ENCODE data around the gene PHLDB3. TPM values are rescaled to one million over a fixed set of nuclear protein-coding genes. Genes with fewer than 3 reads are reported as not detected.
"Not testable (repeated sequence)": the region's sequence is repeated elsewhere in the genome, so short reads cannot be mapped to it uniquely, and the experiment has no call there.

PHLDB3 gene
- total RNA-seq, 1 experiment from 2014 or later = 7.8 TPM

DNA sequence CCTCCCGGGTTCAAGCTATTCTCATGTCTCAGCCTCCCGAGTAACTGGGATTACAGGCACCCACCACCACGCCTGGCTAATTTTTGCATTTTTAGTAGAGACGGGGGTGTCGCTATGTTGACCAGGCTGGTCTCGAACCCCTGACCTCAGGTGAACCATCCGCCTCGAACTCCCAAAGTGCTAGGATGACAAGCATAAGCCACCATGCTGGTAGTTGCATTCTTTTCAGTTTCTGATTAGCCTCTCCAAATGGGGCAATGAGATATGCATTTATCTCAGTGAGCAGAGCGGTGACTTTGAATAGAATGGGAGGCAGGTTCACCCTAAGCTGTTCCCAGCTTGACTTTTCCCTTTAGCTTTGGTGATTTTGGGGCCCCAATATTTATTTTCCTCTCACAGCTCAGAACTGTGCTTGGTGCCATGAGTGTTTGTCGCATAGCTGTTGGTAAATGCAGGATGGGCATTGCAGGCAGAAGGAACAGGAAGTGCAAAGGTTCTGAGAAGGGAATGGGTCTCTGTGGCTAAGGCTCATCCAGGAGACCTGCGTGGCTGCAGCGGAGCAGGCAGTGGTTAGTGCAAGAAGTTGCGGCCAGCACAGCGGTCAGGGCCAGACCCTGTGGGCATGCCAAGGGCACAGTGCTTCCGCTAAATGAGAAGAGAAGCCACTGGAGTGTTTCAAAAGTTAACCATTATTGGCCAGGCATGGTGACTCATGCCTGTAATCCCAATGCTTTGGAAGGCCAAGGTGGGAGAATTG, 59.8 kb downstream of the PHLDB3 start:
- no peak for DNase-seq (ENCODE audit: low read depth)

DNA sequence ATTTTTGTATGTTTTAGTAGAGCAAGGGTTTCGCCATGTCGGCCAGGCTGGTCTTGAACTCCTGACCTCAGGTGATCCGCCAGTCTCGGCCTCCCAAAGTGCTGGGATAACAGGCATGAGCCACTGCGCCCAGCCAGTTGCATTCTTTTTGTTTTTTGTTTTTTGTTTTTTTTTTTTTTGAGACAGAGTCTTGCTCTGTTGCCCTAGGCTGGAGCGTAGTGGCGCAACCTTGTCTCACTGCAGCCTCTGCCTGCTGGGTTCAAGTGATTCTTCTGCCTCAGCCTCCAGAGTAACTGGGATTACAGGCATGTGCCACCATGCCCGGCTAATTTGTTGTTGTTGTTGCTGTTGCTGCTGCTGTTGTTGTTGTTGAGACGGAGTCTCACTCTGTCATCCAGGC, 60.5 kb downstream of the PHLDB3 start:
- DNase-seq (ENCODE audit: low read depth) = not testable (repeated sequence)

DNA sequence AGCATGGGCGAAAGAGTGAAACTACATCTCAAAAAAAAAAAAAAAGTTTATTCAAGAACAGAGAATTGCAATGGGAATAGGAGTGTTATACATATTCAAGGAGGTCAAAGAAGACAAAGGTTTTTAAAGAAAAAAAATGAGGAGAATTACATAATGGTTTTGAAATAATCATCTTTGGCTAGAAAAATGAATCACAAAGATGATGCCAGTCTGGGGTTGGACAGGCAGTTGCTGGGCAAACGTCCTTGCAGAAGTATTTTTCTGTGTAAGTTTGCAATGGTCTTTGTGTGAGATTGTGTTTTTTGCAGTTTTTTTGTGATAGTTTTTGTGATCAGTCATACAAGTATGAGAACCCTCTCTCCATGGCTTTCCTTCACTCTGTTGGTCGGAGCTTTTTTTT, 62.8 kb downstream of the PHLDB3 start:
- DNase-seq (ENCODE audit: low read depth) = no peak

GRCh38 chr19:43439709-43440063, 64.9 kb downstream of the PHLDB3 start:
- DNase-seq (ENCODE audit: low read depth) = no peak

- DNase-seq (ENCODE audit: low read depth) = peak; percentile 65
These were observed 65.4 kb downstream of the PHLDB3 start for GRCh38 chr19:43439032-43439708.

DNA sequence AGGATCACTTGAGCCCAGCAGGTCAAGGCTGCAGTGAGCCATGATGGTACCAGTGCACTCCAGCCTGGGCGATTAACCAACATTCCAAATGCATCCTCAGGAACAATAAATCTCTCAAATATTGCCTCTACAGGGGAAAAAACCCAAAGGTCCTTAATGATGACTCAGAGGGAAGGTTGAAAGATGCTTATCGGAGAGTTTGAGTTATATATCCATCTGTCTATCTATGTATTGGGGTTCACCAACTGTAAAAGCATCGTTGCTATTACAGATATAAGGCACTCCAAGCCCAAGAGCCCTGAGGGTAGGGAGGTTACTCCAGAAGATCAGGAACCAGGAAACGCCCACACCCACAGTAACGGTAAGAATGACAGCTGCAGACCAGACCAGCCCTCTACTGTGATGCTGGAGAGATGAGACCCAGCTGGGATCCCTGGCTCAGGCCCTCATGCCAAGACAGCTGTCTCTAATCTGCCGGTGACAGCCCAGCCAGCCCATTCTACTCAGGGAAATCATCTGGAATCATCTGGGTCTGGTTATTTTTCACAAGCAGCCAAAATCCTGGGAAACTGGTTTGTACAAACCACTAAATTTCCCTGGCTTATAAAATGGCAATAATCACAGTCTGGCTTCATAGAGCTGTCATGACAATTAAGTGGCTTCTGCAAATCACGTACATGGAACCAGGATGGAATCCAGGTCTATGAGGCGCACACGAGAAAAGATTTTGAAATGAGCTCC, 66.1 kb downstream of the PHLDB3 start:
- DNase-seq (ENCODE audit: low read depth) = peak; percentile 62

GRCh38 chr19:43437712-43438111, 66.8 kb downstream of the PHLDB3 start:
- DNase-seq (ENCODE audit: low read depth) = no peak

DNA sequence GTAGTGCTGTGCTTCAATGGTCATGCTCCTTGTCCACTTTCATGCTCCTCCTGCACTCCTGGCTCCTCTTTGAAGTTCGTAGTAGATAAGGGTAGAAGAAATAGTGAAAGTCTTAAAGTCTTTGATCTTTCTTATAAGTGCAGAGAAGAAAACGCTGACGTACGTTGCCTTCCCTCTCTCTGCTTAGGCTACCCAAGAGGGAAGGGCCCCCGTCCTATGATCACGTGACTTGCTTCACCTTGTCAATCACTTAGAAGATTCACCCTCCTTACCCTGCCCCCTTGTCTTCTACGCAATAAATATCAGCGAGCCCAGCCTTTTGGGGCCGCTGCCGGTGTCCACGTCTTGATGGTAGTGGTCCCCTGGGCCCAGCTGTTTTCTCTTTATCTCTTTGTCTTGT, 67.3 kb downstream of the PHLDB3 start:
- DNase-seq (ENCODE audit: low read depth) = not testable (repeated sequence)

DNA sequence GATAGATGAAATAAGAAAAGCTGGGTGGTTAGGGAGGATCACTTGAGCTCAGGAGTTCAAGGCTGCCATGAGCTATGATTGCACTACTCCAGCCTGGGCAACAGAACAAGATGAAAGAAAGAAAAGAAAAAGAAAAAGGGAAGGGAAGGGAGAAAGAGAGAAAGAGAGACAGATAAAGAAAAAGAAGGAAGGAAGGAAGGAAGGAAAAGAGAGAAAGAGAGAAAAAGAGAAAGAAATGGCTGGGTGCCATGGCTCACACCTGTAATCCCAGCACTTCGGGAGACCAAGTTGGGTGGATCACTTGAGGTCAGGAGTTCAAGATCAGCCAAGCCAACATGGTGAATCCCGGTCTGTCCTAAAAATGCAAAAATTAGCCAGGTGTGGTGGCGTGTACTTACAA, 68.8 kb downstream of the PHLDB3 start:
- no peak for DNase-seq (ENCODE audit: low read depth)

DNA sequence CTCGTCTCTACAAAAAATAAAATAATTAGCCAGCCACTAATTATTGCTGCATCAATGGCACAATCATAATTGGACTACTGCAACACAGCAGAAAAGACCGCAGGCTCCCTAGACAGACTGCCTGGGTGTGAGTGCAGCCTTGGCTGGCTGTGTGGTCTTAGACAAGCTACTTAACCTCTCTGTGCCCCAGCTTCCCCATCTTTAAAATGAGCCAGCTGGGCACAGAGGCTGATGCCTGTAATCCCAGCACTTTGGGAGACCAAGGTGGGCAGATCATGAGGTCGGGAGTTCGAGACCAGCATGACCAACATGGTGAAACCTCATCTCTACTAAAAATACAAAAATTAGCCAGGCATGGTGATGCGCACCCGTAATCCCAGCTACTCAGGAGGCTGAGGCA, 70.9 kb downstream of the PHLDB3 start:
- DNase-seq (ENCODE audit: low read depth) = no peak

GRCh38 chr19:43433358-43433673, 71.2 kb downstream of the PHLDB3 start:
- no peak for DNase-seq (ENCODE audit: low read depth)

DNA sequence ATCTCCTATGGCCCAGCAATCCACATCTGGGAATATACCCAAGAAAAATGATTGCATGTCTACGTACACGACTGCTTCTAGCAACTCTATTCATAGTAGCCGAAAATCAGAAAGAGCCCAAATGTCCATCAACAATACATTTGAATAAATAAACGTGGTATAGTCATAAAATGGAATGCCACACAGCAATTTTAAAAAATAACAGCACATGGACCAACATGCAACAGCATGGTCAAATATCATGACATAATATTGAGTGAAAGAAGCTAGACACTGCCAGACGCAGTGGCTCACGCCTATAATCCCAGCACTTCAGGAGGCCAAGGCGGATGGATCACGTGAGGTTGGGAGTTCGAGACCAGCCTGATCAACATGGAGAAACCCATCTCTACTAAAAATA, 73.6 kb downstream of the PHLDB3 start:
- no peak for DNase-seq (ENCODE audit: low read depth)

DNA sequence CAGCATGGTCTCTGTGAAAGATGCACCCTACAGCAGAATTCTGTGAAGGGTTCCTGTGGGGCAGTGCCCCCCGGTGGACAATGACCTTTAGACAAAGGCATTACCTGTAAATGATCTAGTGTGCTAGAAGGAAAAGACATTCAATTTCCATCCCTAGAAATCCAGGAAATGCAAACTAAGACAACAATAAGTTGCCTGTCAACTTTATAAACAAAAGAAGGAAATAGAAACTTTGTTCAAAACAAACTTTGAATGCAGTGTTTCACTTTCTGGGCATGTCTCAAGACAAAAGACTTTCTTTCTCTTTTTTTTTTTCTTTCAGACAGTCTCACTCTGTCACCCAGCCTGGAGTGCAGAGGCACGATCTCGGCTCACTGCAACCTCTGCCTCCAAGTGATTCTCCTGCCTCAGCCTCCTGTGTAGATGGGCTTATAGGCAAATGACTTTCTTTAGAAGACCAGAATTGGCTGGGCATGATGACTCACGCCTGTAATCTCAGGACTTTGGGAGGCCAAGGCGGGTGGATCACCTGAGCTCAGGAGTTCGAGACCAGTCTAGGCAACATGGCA, 74.3 kb downstream of the PHLDB3 start:
- no peak for DNase-seq (ENCODE audit: low read depth)

DNA sequence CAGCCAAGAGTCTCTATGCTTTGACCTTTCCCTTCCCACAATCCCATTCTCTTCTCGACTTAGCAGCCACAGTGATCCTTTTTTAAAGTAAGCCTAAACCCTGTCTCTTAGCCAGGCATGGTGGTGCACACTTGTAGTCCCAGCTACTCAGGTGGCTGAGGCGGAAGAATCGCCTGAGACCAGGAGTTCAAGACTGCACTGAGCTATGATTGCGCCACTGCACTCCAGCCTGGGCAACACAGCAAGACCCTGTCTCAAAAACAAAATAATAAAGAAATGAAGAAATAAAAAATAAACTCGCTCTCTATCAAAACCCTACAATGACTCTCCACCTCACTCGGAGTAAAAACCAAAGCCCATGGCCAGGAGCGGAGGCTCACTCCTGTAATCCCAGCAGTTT, 75.2 kb downstream of the PHLDB3 start:
- DNase-seq (ENCODE audit: low read depth) = no peak

- DNase-seq (ENCODE audit: low read depth) = no peak
These were observed 78.8 kb downstream of the PHLDB3 start for GRCh38 chr19:43425567-43426392.

Other genes with a start within 250 kb of the PHLDB3 start
- 0.29 and 0.60 TPM in 2 replicates for gene PSG9, start 235.2 kb downstream of the PHLDB3 start, total RNA-seq (2014; rRNA removed; shearing (Covaris generic))
- not detected in 2 replicates for gene CD177, start 151.1 kb downstream of the PHLDB3 start, total RNA-seq (2014; rRNA removed; shearing (Covaris generic))
- gene TEX101, start 89.9 kb downstream of the PHLDB3 start, total RNA-seq (2014; rRNA removed; shearing (Covaris generic)) = not detected in 2 replicates
- gene LYPD3, start 39.1 kb downstream of the PHLDB3 start, total RNA-seq (2014; rRNA removed; shearing (Covaris generic)) = 0.74 TPM in 1 of 2 replicates, not detected in the other
- 17.9 and 29.7 TPM in 2 replicates for gene ETHE1, start 22.5 kb upstream of the PHLDB3 start, total RNA-seq (2014; rRNA removed; shearing (Covaris generic))
- not detected in 2 replicates for gene ZNF575, start 28.4 kb upstream of the PHLDB3 start, total RNA-seq (2014; rRNA removed; shearing (Covaris generic))
- gene XRCC1, start 70.8 kb upstream of the PHLDB3 start, total RNA-seq (2014; rRNA removed; shearing (Covaris generic)) = 40.1 and 42.7 TPM in 2 replicates
- gene PINLYP, start 71.1 kb upstream of the PHLDB3 start, total RNA-seq (2014; rRNA removed; shearing (Covaris generic)) = 0.11 and 0.12 TPM in 2 replicates
- 15.8 and 20.4 TPM in 2 replicates for gene IRGQ, start 91.4 kb upstream of the PHLDB3 start, total RNA-seq (2014; rRNA removed; shearing (Covaris generic))
- 13.8 and 16.0 TPM in 2 replicates for gene ZNF576, start 91.8 kb upstream of the PHLDB3 start, total RNA-seq (2014; rRNA removed; shearing (Covaris generic))
- not detected in 2 replicates for gene SRRM5, start 107.3 kb upstream of the PHLDB3 start, total RNA-seq (2014; rRNA removed; shearing (Covaris generic))
- gene ZNF428, start 114.9 kb upstream of the PHLDB3 start, total RNA-seq (2014; rRNA removed; shearing (Covaris generic)) = 40.5 and 41.9 TPM in 2 replicates
- gene CADM4, start 135.1 kb upstream of the PHLDB3 start, total RNA-seq (2014; rRNA removed; shearing (Covaris generic)) = 4.8 and 9.9 TPM in 2 replicates
- gene PLAUR, start 165.4 kb upstream of the PHLDB3 start, total RNA-seq (2014; rRNA removed; shearing (Covaris generic)) = 159 and 206 TPM in 2 replicates
- not detected in 2 replicates for gene IRGC, start 211.3 kb upstream of the PHLDB3 start, total RNA-seq (2014; rRNA removed; shearing (Covaris generic))